Endometrium (tissue), 2 donors: ENCODE measurements around the gene BEST2.

Experiments
- FAIRE-seq: peaks from 2 replicates; lab custom pipeline; 2012; peaks lifted over from hg19 to GRCh38; lab: Jason Lieb, UNC
- donor health status: control.
- donor health status: control.

The BEST2 gene

DNA sequence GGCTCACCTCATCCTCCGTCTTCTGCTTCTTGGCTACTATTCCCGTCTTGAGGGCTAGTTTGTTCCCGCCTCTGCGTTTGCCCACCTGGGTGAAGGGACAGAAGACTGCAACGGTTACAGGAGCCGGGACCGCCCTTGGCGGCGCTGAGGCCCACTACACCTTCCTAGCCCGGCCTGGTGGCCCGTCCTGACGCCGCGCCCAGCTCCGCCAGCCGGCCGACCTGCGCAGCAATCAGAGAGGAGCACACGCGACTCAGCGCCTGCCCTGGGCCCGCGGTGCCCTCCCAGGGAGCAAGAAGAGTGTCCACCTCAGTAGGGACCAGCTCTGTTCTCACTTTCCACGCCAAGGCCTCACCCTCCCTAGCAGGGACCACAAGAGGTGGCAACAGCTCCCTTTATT is 20.3 kb upstream of the BEST2 start:
- no peak for FAIRE-seq

DNA sequence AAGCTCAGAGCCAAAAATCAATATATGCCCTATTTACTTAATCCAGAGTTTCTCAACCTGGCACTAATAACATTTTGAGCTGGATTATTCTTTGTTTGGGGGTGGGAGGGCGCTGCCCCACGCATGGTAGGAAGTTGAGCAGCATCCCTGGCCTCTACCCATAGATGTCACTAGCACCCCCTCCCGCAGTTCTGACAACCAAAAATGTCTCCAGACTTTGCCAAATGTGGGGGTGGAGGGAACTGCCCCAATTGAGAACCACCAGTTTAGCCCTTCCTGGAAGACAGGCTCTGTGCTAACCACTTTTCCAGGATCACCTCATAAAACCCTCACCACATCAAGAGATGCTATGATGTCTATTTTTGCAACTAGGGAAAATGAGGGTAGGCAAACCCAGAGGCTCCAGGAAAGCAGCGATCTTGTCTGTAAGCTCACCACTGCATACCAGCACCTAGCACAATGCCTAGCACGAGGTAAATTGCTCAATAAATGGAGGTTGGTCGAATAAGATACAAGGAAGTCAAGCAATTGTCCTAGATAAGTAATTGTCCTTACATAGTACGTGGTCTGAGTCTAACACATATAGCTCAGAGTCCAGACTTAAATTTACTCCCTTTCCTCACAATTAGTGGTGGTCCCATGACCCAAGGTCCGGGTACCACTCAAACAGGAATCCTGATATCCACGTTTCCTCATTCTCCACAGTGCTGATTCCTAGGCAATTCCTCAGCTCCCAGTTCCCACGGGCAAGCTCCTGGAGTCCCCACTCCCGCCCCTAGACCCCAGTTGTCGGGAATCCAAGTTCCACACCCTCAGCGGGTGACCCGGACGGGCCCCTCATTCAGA is 18.0 kb upstream of the BEST2 start:
- no peak for FAIRE-seq

DNA sequence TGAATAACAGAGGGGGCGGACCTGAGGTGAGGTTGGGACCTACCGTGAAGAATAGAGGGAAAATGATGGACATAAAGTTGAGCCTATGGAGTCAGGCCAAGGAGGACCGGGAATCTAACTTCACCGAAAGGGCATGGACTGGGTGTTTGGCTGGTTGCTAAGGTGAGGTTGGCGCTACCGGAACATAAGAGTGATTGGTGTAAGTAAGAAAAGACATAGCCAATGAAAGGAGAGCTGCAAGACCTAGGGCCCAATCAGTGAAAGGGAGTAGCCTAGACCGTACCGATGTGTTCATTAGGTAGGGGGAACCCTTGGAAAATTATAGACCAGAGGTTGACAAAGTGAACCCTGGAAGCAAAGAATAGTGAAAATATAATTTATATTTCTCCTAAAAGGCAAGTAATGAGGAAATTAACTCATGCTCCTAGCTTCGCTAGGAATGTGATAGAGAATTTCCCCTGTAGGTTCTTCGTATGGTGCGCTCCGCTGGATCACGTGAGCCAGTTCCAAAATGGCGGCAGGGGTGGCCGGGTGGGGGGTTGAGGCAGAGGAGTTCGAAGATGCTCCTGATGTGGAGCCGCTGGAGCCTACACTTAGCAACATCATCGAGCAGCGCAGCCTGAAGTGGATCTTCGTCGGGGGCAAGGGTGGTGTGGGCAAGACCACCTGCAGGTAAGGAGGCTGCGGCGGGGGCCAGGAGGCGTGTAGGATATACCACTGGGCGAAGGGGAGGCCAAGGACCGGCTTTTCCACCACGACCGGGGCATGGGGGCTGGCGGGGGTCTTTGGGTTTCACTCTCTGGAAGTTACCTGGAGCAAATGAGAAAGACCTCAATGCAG is 14.4 kb upstream of the BEST2 start, which contains the start of gene GET3:
Gene GET3, plus strand, starts transcription at position 503 of the 840 bp plus-strand sequence. Its CDS starts 9 bp downstream, at position 512.
- FAIRE-seq: peak; percentile 99

DNA sequence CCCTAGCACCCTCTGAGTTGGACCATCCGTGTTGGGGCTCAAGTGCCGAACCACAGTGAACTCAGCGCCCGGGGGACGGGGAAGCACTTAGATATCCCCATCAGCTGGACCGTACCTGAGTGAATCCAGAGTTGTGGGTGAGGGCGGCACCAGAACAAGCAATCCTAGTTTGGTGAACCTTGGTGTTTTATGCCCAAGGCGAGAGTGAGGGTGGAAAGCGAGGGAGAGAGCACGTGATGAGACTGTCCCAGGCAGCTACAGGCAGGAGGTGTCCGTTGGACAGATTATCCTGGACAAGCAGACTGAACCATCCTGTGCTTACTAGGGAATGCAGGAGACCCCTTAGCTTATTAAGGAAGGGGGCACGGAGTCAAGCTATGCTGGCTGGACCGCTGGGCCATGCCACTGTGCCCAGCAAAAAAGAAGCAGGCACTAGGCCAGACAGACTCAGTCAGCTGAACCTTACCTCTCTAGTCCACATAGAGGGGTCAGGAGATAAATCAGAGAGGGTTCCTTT is 13.7 kb upstream of the BEST2 start:
- FAIRE-seq: no peak

DNA sequence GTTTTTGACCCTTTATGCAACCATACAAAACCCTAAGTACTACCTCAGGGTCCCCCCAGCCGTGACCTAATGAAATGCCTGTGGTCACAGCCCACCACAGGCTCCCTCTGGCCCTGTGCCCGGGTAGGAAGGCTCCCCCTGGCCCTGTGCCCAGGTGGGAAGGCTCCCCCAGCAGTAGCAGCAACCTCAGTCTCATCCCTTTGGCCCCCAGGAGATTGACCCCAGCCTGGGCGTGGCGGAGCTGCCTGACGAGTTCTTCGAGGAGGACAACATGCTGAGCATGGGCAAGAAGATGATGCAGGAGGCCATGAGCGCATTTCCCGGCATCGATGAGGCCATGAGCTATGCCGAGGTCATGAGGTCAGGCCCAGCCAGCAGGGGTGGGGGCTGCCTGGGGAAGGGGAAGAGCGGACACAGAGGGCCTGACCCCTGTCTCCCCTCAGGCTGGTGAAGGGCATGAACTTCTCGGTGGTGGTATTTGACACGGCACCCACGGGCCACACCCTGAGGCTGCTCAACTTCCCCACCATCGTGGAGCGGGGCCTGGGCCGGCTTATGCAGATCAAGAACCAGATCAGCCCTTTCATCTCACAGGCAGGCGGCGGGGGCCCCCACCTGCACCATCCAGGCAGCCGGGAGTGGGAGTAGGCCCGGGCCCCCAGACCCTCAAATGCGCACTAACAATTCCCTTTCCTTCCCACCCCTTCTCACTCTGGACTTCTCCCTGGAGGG is 6.3 kb upstream of the BEST2 start:
- no peak for FAIRE-seq

DNA sequence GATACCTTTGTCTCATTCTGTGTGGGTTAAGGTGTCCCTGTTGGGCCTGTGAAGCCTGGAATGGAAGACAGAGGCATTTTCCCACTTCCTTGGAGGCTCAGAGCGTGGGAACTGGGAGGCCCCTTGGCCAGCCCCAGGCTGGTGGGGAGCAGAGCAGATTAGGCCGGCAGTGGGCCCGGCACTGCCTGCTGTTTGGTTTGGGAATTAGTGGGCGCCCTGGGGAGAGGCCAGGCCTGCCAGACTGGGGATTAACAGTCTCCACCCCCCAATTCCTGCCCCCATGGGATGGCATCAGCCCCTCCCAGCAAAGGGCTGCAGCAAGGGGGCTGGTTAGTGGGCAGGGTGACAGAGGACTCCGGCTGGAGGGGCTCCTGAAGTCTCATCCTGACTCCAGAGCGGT is 3.1 kb upstream of the BEST2 start:
- FAIRE-seq: no peak

DNA sequence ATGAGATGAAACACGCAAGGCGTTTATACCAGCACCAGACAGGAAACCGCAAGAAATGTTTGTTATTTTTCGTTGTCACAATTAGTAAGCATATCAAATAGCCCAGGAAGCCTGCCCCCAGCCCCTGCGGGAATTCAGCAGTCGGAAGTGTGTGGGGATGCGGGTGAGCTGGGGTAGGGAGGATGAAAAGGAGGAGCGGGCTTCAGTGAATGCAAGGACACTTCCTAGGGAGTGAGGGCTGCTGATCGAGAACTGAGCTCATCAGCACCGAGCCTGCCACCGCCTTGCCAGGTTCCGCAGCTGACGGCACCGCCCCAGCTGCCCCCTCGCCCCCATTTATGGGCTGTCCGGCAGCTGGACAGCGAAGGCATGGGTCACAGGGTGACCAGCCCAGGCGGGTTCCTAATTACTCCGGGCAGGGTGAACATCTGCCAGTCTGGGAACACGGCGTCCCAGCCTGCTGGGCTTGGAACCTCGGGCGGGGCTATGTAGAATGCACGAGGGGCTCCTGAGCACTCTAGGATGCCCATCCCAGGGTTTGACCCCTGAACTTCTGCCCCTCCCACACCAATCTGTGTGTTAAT is 1.6 kb upstream of the BEST2 start:
- no peak for FAIRE-seq

DNA sequence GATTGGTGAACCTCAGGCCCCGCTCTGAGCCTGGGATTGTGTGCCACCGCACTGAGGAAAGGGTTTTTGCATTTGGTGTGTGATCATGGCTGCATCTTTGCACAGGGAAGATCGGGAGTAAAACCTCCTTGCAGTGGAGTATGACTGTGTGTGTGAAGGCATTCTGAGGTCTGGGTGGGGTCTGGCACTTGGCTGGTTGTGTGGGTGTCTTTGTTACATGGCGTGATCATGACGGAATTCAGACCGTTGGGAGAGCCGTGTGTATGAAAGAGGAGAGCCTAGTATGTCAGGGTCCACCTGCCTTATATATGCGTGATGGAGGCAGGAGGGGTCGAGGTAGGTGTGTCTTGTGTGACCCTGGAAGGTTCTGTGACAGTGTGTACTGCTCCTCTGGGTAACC is 740 bp upstream of the BEST2 start:
- no peak for FAIRE-seq

DNA sequence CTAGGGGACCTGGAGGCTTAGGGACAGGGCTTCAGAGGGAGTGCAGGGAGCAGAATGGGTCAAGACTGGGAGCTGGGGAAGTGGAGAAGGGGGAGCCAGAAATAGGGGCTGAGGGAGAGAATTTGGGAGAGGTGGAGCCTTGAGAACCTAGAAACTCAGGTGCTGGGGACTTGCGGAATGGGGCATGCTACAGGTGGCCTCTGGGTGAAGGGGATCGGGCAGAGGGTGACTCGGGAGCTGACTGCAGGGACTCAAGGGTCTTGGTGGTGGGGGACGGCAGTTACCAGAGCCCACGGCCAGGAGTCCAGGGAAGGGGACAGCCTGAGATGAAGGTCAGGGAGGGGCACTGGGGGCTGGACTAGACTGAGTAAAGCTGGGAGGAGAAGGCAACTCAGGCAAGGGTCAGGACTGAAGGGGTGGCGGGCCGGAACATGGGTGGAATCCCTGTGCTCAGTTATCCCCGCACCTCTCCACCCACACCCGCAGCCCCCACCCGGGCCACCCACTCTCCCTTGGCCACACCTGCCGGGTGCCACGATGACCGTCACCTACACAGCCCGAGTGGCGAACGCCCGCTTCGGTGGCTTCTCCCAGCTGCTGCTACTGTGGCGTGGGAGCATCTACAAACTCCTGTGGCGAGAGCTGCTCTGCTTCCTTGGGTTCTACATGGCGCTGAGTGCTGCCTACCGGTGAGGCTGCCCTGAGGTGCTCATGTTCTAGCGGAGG is 628 bp downstream of the BEST2 start:
- FAIRE-seq: no peak

DNA sequence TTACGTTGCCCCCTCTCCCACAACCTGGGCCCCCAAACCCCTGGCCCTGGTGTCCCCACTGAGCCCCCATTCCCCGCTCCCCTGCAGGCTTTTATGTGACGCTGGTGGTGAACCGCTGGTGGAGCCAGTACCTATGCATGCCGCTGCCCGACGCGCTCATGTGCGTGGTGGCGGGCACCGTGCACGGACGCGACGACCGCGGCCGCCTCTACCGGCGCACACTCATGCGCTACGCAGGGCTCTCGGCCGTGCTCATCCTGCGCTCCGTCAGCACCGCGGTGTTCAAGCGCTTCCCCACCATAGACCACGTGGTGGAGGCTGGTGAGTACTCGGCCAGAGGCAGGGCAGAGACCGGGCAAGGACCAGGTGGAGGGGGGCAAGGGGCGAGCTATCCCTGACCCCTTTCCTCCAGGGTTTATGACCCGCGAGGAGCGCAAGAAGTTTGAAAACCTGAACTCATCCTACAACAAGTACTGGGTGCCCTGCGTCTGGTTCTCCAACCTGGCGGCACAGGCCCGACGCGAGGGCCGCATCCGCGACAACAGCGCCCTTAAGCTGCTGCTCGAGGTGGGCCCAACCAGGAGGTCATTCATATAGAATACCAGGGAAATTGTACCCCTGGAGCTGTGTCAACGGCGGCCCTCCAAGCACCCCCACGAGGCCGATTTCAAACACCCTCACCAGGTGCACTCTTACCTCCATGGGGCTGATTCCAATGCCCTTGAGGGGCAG is 3.0 kb downstream of the BEST2 start:
- FAIRE-seq: no peak

DNA sequence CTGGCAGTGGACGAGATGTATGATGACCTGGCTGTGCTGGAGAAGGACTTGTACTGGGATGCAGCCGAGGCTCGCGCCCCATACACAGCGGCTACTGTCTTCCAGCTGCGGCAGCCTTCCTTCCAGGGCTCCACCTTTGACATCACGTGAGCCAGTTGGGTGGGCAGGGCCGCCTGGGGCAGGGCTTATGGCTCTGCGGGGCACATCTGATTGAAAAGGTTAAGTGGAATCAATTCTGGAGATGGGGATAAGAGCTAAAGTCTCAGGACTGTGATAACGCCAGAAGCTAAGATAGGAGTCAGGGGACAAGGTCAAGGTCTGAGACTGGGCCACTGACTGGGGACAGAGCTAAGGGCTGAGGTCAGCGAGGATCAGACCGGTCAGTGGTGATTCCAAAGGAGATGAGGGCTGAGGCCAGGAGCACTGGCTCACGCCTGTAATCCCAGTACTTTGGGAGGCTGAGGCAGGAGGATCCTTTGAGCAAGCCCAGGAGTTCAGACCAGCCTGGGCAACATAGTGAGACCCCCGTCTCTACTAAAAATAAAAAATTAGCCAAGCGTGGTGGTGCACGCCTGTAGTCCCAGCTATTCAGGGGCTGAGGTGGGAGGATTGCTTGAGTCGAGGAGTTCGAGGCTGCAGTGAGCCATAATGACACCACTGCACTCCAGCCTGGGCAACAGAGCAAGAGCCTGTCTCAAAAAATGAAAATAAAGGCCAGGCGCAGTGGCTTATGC is 4.7 kb downstream of the BEST2 start:
- no peak for FAIRE-seq

DNA sequence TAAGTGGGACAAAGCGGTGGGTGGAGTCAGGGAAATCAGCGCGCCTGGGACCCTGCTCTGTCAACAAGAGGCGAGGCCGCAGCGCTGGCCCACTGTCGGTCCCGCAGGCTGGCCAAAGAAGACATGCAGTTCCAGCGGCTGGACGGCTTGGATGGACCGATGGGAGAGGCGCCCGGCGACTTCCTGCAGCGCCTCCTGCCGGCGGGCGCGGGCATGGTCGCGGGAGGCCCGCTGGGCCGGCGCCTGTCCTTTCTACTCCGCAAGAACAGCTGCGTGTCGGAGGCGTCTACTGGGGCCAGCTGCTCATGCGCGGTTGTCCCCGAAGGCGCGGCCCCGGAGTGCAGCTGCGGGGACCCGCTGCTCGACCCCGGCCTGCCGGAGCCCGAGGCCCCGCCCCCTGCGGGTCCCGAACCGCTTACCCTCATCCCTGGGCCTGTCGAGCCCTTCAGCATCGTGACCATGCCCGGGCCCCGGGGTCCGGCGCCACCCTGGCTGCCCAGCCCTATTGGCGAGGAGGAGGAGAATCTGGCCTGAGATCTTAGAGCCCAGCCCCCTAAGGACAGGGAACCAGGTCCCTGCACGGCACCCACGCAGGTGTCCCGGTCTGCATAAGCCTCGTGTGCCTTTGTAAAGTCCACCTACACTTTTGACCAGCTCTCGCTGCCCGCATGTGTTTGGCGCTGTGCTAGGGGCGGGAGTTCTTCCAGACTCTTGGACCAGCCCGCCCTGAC is 6.1 kb downstream of the BEST2 start:
- no peak for FAIRE-seq

DNA sequence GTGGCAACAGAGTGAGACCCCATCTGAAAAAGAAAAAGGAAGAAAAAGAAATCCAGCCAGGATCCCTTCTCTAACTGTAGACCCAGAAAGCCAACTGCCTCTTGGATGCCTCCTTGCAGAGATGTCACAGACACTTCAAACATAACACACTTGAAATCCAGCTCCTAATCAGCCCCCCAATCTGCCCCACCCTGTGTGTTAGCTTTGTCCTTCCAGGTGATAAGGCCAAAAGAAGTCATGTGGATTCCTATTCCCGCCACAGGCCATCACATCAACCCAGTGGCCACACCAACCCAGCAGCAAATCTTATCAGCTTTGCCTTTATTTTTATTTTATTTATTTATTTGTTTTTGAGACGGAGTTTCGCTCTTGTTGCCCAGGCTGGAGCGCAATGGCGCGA is 8.1 kb downstream of the BEST2 start:
- no peak for FAIRE-seq

DNA sequence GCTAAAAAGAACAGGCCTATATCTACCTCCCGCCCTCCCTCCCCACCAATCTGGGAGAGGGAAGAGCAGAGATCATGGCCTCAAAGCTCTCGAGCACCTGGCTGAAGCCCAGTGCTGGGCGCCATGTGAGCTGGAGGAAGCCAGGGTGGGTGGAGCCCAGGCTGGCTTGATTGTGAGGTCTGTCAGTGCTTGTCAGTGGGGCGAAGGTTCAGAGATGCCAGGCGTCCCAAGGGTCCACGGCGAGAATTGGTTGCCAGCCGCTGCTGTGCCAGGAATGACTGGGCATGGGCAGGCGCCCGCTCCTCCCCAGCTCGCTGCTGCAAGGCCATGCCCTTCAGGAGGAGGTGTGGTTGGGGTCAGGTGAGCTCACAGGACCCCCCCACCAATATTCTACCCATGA is 11.5 kb downstream of the BEST2 start:
- FAIRE-seq: no peak

DNA sequence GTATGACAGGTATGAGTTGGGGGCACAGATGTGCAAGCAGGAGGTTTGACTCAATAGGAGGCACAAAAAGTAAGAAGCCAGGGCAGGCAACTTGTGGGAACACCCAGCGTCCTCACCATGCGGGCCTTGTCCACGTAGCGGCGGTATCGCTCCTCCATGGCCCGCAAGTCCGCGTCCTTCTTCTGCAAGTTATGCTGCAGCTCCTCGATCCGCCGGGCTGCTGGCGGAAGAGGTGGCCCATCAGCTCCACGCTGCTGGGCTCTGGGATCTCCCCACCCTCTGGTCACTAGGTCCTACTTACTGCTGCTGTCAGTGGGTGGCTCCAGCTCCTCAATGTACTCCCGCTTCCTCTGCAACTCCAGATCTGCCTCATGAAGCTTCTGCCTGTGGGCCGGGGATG is 13.1 kb downstream of the BEST2 start:
- FAIRE-seq: no peak

DNA sequence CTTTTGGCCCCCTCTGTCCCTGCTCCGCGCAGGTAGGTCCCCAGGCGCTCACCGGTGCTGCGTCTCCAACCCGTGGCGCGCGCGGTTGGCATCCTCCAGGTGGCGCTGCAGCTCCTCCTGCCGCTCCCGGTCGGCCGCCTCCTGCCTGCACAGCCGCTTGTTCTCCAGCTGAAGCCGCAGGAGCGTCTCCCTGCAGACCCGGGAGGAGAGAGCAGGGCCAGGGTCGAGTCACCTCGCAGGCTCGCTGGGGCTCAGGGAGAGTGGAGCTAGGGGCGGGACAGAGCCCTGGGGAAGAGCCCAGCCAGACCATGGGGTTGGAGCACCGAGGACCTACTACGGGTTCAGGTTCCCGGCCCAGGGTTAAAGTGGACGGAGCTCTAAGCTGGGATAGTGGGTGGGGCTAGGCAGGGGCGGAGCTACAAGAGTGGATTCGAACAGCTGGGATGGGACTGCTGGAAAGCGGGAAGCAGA is 14.5 kb downstream of the BEST2 start:
- no peak for FAIRE-seq

DNA sequence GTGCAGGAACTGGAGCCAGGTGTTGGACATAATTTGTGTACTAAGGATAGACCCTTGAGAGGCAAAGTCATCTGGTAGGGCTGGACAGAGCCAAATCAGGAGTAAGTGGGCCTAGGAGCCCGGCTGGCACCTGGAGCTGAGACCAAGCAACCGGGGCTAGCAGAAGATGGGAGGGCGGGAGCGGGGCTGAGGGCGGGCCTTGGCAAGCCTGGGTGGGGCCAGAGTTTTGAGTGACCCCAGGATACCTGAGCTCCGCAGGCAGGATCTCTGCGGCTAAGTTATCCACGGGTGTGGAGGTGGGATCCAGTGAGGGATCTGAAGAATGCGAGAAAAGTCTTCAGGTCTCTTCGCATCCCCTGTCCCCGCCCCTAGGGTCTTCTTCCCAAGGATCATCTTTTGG is 15.6 kb downstream of the BEST2 start:
- FAIRE-seq: no peak

DNA sequence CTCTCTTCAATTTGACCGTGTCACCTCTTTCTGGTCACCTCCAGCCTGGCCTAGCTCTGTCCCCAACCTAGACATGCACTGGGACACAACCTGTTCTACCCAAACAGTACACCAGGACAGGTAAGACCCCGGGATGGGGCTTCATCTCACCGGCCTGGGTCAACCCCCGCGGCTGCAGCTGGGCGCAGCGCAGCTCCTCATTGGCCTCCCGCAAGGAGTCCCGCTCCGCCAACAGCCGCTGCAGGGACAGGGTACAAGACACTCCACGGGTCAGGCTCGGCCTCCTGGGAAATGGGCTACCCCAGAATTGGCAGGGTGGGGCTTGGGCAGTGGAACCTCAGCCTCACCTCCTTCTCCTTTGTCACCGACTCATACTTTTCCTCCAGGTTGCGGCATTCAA is 16.1 kb downstream of the BEST2 start:
- FAIRE-seq: no peak

DNA sequence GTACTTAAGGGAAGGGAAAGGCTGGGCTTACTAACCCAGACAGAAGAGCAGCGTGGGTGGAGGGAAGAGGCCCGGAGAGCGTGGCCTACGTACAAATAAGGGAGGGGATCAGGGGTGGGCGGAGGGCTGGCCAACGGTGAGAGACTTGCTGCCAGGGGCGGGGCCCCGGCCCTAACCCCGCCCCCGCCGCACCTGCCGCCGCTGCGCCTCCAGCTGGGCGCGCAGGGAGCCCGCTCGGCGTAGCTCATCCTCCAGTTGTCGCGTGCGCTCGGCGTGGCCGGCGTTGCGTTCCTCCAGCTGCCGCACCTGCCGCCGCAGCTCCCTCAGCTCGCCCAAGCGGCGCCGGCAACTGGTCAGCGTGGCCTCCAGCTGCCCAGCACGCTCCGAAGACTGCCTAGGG is 18.1 kb downstream of the BEST2 start:
- no peak for FAIRE-seq
